Heart left ventricle (tissue), 16 donors: ENCODE results near the gene RGS5. TPM values are rescaled to one million over a fixed set of nuclear protein-coding genes. Genes with fewer than 3 reads are reported as not detected.
A peak's percentile ranks its signal among the peaks of the same experiment; 100 is the strongest.

Source experiments
- ATAC-seq, 4 donors: fragments of 200-7000 bp; cut with Tn5 transposase; one replicate each; pipeline ENCODE4 v1.9.1; 2020 to 2022; ENCODE audit warnings: moderate library complexity in 4 of 4, mild to moderate bottlenecking in 3 of 4, moderate number of reproducible peaks in 1 of 4
- DNase-seq, 5 donors: peaks; one replicate each; pipeline ENCODE4 v3.0.0-alpha.2; 2020
- H3K27ac ChIP-seq, 12 donors: fragments of 200-600 bp; sonication (generic) in 4 of 12; one replicate each; pipeline versions ENCODE4 v1.5.0 to v1.8.0; 2016 to 2022; ENCODE audit warnings: mild to moderate bottlenecking in 2 of 12
- H3K27me3 ChIP-seq, 9 donors: fragments of 200-600 bp; sonication (generic) in 2 of 9; one replicate each; pipeline versions ENCODE4 v1.5.1 to v1.8.0; 2016 to 2022; ENCODE audit warnings: mild to moderate bottlenecking in 3 of 9
- H3K36me3 ChIP-seq, 9 donors: fragments of 200-600 bp; sonication (generic) in 2 of 9; one replicate each; pipeline versions ENCODE4 v1.5.0 to v1.8.0; 2018 to 2022; ENCODE audit warnings: mild to moderate bottlenecking in 2 of 9
- H3K4me1 ChIP-seq, 12 donors: fragments of 200-600 bp; sonication (generic) in 4 of 12; one replicate each; pipeline versions ENCODE4 v1.5.0 to v1.8.0; 2016 to 2022; ENCODE audit warnings: mild to moderate bottlenecking in 3 of 12
- H3K4me3 ChIP-seq, 12 donors: fragments of 200-600 bp; sonication (generic) in 4 of 12; one replicate each; pipeline versions ENCODE4 v1.5.0 to v1.8.0; 2017 to 2022; ENCODE audit warnings: mild to moderate bottlenecking in 9 of 12, moderate library complexity in 4 of 12
- H3K9me3 ChIP-seq, 12 donors: fragments of 200-600 bp; sonication (generic) in 4 of 12; one replicate each; pipeline versions ENCODE4 v1.5.0 to v1.8.0; 2016 to 2022; ENCODE audit warnings: mild to moderate bottlenecking in 1 of 12
- CTCF ChIP-seq, 12 donors: fragments of 200-600 bp; sonication (generic) in 4 of 12; IDR thresholded peaks; one replicate each; pipeline versions ENCODE4 v1.5.0 to v1.8.0; 2018 to 2022; ENCODE audit warnings: antibody characterized with exemption in 12 of 12, mild to moderate bottlenecking in 5 of 12
- POLR2A ChIP-seq, 2 donors: fragments of 450-650 bp; IDR thresholded peaks; one replicate each; pipeline ENCODE4 v1.6.1; 2017; ENCODE audit warnings: antibody characterized with exemption in 2 of 2, mild to moderate bottlenecking in 2 of 2, moderate library complexity in 2 of 2
- WGBS, 4 donors: extraction: QIAGEN DNeasy Blood & Tissue Kit in 2 of 4; methylation state at CpG; one replicate each; pipeline versions ENCODE4 v1.1.5 to v1.1.7; 2013 to 2018; 5-methylcytosine and 5-hydroxymethylcytosine counted together
- intact Hi-C, 10 donors: fragments of 100-400 bp; cut with DNase I; formaldehyde crosslinking; loops; one replicate each; pipeline versions ENCODE4 v1.11.1 to v1.14.2; 2022
- polyA plus RNA-seq, 2 donors: library from polyadenylated mRNA; stranded (reverse); fragments of 200-250 nt; gene quantifications; one replicate each; pipeline ENCODE4 v1.2.3, GENCODE V29; 2013
- total RNA-seq, 9 donors: library from RNA; depleted of rRNA in 2 of 9; stranded (reverse); fragments of >200 nt in 2 of 9; fragmentation: NEBNext Ultra II Directional in 3 of 9; extraction: Animal tissue kit (Norgen Biotek cat#: 25700) in 3 of 9; gene quantifications; one replicate each; pipeline versions ENCODE4 v1.1.0 to v1.2.4, GENCODE V29; 2016 to 2023
- donor health status: ischemic (EF 13 %, LVEDD 7.1; RV severe dilation, severe dysfunction).
- donor health status: healthy with polysubstance abuse.
- donor health status: DM: no; HTN: yes; CAD: no.
- donor health status: DM: no; HTN: no; CAD: no.
- donor health status: ischemic (EF 25% LVEDD 6.9; RV normal size, moderate dysfunction).
- donor health status: ischemic (EF 25% LVEDD 5.7; RV mildly dilated, moderate dysfunction).
- donor health status: healthy.
- donor health status: DM: yes; HTN: yes; CAD: no.
- donor health status: ischemic (EF 35%, LVEDD 5.7; RV mildly dilated, moderate dysfunction).
- donor health status: nonischemic (EF 11% LVEDD 7.7; RV severe dilation, severe dysfunction).
- donor health status: DM: yes; HTN: yes; CAD: no.
- donor health status: PGD.
- donor health status: ischemic (EF 29% LVEDD 5.4; RV normal size, mild dysfunction).
- donor health status: nonischemic (EF 23%, LVEDD 6.1; RV moderate dilation, normal function).

RGS5 gene
- total and polyA plus RNA-seq, 11 donors = 63.3 to 439 (median 199) TPM

- no peak for TF ChIP-seq POLR2A (IDR thresholded peaks at IDR 0.05)
- no peak for TF ChIP-seq CTCF (IDR thresholded peaks at IDR 0.05)
- peaks cover 0 to 31% (median 5%) of the 10 kb centered on the region in 9 donors for H3K36me3 ChIP-seq
- no peaks in the 10 kb centered on the region for H3K27me3 ChIP-seq
- H3K4me1 ChIP-seq = peaks cover 0 to 20% (median 1%) of the 10 kb centered on the region in 12 donors
- DNase-seq (no peak), ATAC-seq (no peak)
- intact Hi-C loops = no loop called here
- H3K9me3 ChIP-seq = no peaks in the 10 kb centered on the region
- H3K27ac ChIP-seq = no peak overlapping the region
- H3K4me3 ChIP-seq = no peak overlapping the region
- 86 to 91% (median 87%) methylated on average over 2 of the region's 2 CpGs for WGBS, 4 donors
Observed at GRCh38 chr1:163148911-163149310, 53.8 kb downstream of the RGS5 start.

GRCh38 chr1:163147019-163147418 lies 55.7 kb downstream of the RGS5 start:
- Histone ChIP-seq H3K36me3 (peaks cover 0 to 27% (median 0%) of the 10 kb centered on the region in 9 donors), H3K4me1 (peaks cover 0 to 20% (median 1%) of the 10 kb centered on the region in 12 donors), H3K4me3 (no peak overlapping the region), H3K9me3 (no peaks in the 10 kb centered on the region), H3K27ac (peak overlapping the region in 2 of 12 donors; percentile 1 to 41), H3K27me3 (no peaks in the 10 kb centered on the region)
- ATAC-seq (no peak), DNase-seq (no peak)
- 54 to 65% (median 62%) methylated on average over 3 of the region's 3 CpGs for WGBS, 4 donors
- no peak for TF ChIP-seq CTCF (IDR thresholded peaks at IDR 0.05)
- no peak for TF ChIP-seq POLR2A (IDR thresholded peaks at IDR 0.05)
- intact Hi-C loops = no loop called here

GRCh38 chr1:163145435-163145834 lies 57.3 kb downstream of the RGS5 start:
- DNase-seq = no peak
- TF ChIP-seq CTCF (IDR thresholded peaks at IDR 0.05) (no peak), POLR2A (IDR thresholded peaks at IDR 0.05) (no peak)
- no peak for ATAC-seq
- intact Hi-C loops = no loop called here
- peaks cover 0 to 20% (median 1%) of the 10 kb centered on the region in 12 donors for H3K4me1 ChIP-seq
- peaks cover 0 to 15% (median 0%) of the 10 kb centered on the region in 9 donors for H3K36me3 ChIP-seq
- no peaks in the 10 kb centered on the region for H3K27me3 ChIP-seq
- H3K9me3 ChIP-seq = no peaks in the 10 kb centered on the region
- peak overlapping the region in 3 of 12 donors; percentile 28 to 65 (median 57) for H3K27ac ChIP-seq
- 65 to 99% (median 96%) methylated on average over 1 of the region's 1 CpG for WGBS, 4 donors
- no peak overlapping the region for H3K4me3 ChIP-seq

GRCh38 chr1:163144418-163144817 lies 58.3 kb downstream of the RGS5 start:
- WGBS, 4 donors = 55 to 76% (median 61%) methylated on average over 3 of the region's 3 CpGs
- TF ChIP-seq POLR2A (IDR thresholded peaks at IDR 0.05) (no peak), CTCF (IDR thresholded peaks at IDR 0.05) (no peak)
- DNase-seq = peak in 2 of 5 donors; percentile 24 to 30
- Histone ChIP-seq H3K4me3 (no peak overlapping the region), H3K27me3 (no peaks in the 10 kb centered on the region), H3K36me3 (peaks cover 0 to 8% (median 0%) of the 10 kb centered on the region in 9 donors), H3K4me1 (peaks cover 0 to 20% (median 1%) of the 10 kb centered on the region in 12 donors), H3K9me3 (no peaks in the 10 kb centered on the region), H3K27ac (peak overlapping the region in 4 of 12 donors; percentile 11 to 65 (median 42))
- peak; percentile 36 to 90 (median 78) for ATAC-seq
- intact Hi-C loops = no loop called here
